Measurements from ENCODE around the gene PTGDS.

DNA sequence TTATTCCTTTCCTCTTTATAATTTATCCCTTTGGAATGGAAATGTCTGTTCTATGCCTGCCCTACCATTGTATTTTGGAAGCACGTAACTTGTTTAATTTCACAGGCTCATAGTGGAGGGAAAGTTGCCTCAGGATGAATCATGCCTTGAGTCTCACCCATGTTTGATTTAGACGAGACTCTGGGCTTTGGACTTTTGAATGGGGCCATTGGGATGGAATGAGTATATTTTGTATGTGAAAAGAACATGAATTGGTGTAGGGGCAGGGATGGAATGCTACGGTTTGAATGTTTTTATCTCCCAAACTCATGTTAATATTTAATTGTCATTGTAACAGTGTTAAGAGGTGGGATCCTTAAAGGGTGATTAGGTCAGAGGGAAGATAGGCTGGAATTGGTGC lies 43.0 kb upstream of the PTGDS start:
- TF ChIP-seq POLR2A (IDR thresholded peaks at IDR 0.05) = no peak
- TF ChIP-seq, protein P1, sequence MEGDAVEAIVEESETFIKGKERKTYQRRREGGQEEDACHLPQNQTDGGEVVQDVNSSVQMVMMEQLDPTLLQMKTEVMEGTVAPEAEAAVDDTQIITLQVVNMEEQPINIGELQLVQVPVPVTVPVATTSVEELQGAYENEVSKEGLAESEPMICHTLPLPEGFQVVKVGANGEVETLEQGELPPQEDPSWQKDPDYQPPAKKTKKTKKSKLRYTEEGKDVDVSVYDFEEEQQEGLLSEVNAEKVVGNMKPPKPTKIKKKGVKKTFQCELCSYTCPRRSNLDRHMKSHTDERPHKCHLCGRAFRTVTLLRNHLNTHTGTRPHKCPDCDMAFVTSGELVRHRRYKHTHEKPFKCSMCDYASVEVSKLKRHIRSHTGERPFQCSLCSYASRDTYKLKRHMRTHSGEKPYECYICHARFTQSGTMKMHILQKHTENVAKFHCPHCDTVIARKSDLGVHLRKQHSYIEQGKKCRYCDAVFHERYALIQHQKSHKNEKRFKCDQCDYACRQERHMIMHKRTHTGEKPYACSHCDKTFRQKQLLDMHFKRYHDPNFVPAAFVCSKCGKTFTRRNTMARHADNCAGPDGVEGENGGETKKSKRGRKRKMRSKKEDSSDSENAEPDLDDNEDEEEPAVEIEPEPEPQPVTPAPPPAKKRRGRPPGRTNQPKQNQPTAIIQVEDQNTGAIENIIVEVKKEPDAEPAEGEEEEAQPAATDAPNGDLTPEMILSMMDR (IDR thresholded peaks at IDR 0.05) = no peak
- no peak for TF ChIP-seq POLR2AphosphoS5 (IDR thresholded peaks at IDR 0.05)

Measured in breast epithelium (tissue), 3 donors.